HepG2 (cell line): ENCODE data around the gene CES2. TPM values are rescaled to one million over a fixed set of nuclear protein-coding genes. Genes with fewer than 3 reads are reported as not detected.

Experiments used
- ARNTL ChIP-seq: sonication (generic); formaldehyde crosslinking; IDR thresholded peaks from 2 replicates; pipeline ENCODE4 v1.4.0; 2020; ENCODE audit warnings: mild to moderate bottlenecking, missing genetic modification reagents
- DPF2 ChIP-seq: sonication (generic); formaldehyde crosslinking; IDR thresholded peaks from 2 replicates; pipeline ENCODE4 v1.4.0; 2020; ENCODE audit warnings: mild to moderate bottlenecking, low read depth, missing genetic modification reagents, borderline replicate concordance
- FOXA1 ChIP-seq, 2 experiments: fragments of 450-650 bp in 1 of 2; sonication (generic) in 1 of 2; formaldehyde crosslinking in 1 of 2; IDR thresholded peaks; 2 replicates each; pipeline versions ENCODE4 v1.4.0 to v1.6.1; 2016 to 2020; ENCODE audit warnings: missing genetic modification reagents in 1 of 2
- GATAD1 ChIP-seq: IDR thresholded peaks from 2 replicates; pipeline ENCODE4 v1.6.1; 2016; ENCODE audit warnings: missing genetic modification reagents, missing compliant biosample characterization
- GLI4 ChIP-seq: sonication (generic); formaldehyde crosslinking; IDR thresholded peaks from 2 replicates; pipeline ENCODE4 v1.5.1; 2020; ENCODE audit warnings: missing genetic modification reagents, mild to moderate bottlenecking, moderate library complexity, borderline replicate concordance
- KDM4B ChIP-seq: sonication (generic); formaldehyde crosslinking; IDR thresholded peaks from 2 replicates; pipeline ENCODE4 v1.4.0; 2020; ENCODE audit warnings: missing genetic modification reagents
- KLF11 ChIP-seq: IDR thresholded peaks from 2 replicates; pipeline ENCODE4 v1.6.1; 2016; ENCODE audit warnings: missing compliant biosample characterization
- KMT2B ChIP-seq: IDR thresholded peaks from 2 replicates; pipeline ENCODE4 v1.6.1; 2016; ENCODE audit warnings: missing genetic modification reagents, missing compliant biosample characterization
- MED13 ChIP-seq: sonication (generic); formaldehyde crosslinking; IDR thresholded peaks from 2 replicates; pipeline ENCODE4 v1.5.0; 2020; ENCODE audit warnings: missing genetic modification reagents
- MTA3 ChIP-seq: sonication (generic); formaldehyde crosslinking; IDR thresholded peaks from 2 replicates; pipeline ENCODE4 v1.4.0; 2020; ENCODE audit warnings: missing genetic modification reagents
- SMAD3 ChIP-seq: sonication (generic); formaldehyde crosslinking; IDR thresholded peaks from 2 replicates; pipeline ENCODE4 v1.4.0; 2020; ENCODE audit warnings: missing genetic modification reagents
- YEATS4 ChIP-seq: sonication (generic); formaldehyde crosslinking; IDR thresholded peaks from 2 replicates; pipeline ENCODE4 v1.4.0; 2020; ENCODE audit warnings: missing genetic modification reagents, borderline replicate concordance
- ZNF225 ChIP-seq: sonication (generic); formaldehyde crosslinking; IDR thresholded peaks from 2 replicates; pipeline ENCODE4 v1.4.0; 2020; ENCODE audit warnings: mild to moderate bottlenecking, missing genetic modification reagents
- ZNF234 ChIP-seq: sonication (generic); formaldehyde crosslinking; conservative IDR thresholded peaks from 2 replicates; pipeline ENCODE4 v1.5.1; 2020; ENCODE audit warnings: mild to moderate bottlenecking, missing genetic modification reagents
- ZNF337 ChIP-seq: sonication (generic); formaldehyde crosslinking; IDR thresholded peaks from 2 replicates; pipeline ENCODE4 v1.5.1; 2020; ENCODE audit warnings: missing genetic modification reagents, low read depth, mild to moderate bottlenecking, borderline replicate concordance
- ZNF569 ChIP-seq: sonication (generic); formaldehyde crosslinking; IDR thresholded peaks from 2 replicates; pipeline ENCODE4 v1.5.0; 2020; ENCODE audit warnings: mild to moderate bottlenecking, missing genetic modification reagents, moderate library complexity, borderline replicate concordance
- ZNF652 ChIP-seq: IDR thresholded peaks from 2 replicates; pipeline ENCODE4 v1.6.1; 2016; ENCODE audit warnings: low read depth, borderline replicate concordance
- ZNF761 ChIP-seq: sonication (generic); formaldehyde crosslinking; conservative IDR thresholded peaks from 2 replicates; pipeline ENCODE4 v1.4.0; 2020; ENCODE audit warnings: mild to moderate bottlenecking, missing genetic modification reagents
- ZNF878 ChIP-seq: sonication (generic); formaldehyde crosslinking; IDR thresholded peaks from 2 replicates; pipeline ENCODE4 v1.8.1; 2023; ENCODE audit warnings: mild to moderate bottlenecking, missing genetic modification reagents, moderate library complexity
- polyA plus RNA-seq, 8 experiments: library from polyadenylated mRNA; depleted of rRNA in 3 of 8; stranded (reverse) in 7 of 8; unstranded in 1 of 8; fragments of >200 nt; fragmentation: Illumina TruSeq in 4 of 8; extraction: Trizol in 4 of 8; gene quantifications; 2 replicates each; pipeline versions ENCODE4 v1.2.1 to v1.2.3, GENCODE V29; 2011 to 2016; ENCODE audit warnings: low read depth in 4 of 8, missing spikeins in 1 of 8, mixed read lengths in 1 of 8; ENCODE audit not compliant: insufficient read depth in 1 of 8
- total RNA-seq, 5 experiments: library from RNA; depleted of rRNA; stranded (reverse); fragments of >200 nt; fragmentation: Illumina TruSeq; extraction: Trizol; gene quantifications; 2 replicates each; pipeline ENCODE4 v1.2.3, GENCODE V29; 2016; ENCODE audit warnings: low read depth in 1 of 5
- TF ChIP-seq, protein P1 (sequence below): sonication (generic); formaldehyde crosslinking; IDR thresholded peaks from 2 replicates; pipeline ENCODE4 v1.8.0; 2022; ENCODE audit warnings: missing genetic modification reagents, mild to moderate bottlenecking, borderline replicate concordance
- TF ChIP-seq, protein P2 (sequence below): IDR thresholded peaks from 2 replicates; pipeline ENCODE4 v1.6.1; 2018; ENCODE audit warnings: missing genetic modification reagents
- TF ChIP-seq, protein P3 (sequence below): sonication (generic); formaldehyde crosslinking; IDR thresholded peaks from 2 replicates; pipeline ENCODE4 v1.9.0; 2021; ENCODE audit warnings: missing genetic modification reagents, mild to moderate bottlenecking, borderline replicate concordance
- TF ChIP-seq, protein P4 (sequence below): sonication (generic); formaldehyde crosslinking; IDR thresholded peaks from 2 replicates; pipeline ENCODE4 v1.4.0; 2020; ENCODE audit warnings: mild to moderate bottlenecking, missing genetic modification reagents
- TF ChIP-seq, protein P5 (sequence below): sonication (generic); formaldehyde crosslinking; conservative IDR thresholded peaks from 2 replicates; pipeline ENCODE4 v1.8.0; 2022; ENCODE audit warnings: missing genetic modification reagents

Gene CES2
- total and polyA plus RNA-seq, 2 of the 13 experiments (the other 11 are each of a cell fraction or from before 2014, with no cell fraction given): 50.6 to 63.8 TPM

DNA sequence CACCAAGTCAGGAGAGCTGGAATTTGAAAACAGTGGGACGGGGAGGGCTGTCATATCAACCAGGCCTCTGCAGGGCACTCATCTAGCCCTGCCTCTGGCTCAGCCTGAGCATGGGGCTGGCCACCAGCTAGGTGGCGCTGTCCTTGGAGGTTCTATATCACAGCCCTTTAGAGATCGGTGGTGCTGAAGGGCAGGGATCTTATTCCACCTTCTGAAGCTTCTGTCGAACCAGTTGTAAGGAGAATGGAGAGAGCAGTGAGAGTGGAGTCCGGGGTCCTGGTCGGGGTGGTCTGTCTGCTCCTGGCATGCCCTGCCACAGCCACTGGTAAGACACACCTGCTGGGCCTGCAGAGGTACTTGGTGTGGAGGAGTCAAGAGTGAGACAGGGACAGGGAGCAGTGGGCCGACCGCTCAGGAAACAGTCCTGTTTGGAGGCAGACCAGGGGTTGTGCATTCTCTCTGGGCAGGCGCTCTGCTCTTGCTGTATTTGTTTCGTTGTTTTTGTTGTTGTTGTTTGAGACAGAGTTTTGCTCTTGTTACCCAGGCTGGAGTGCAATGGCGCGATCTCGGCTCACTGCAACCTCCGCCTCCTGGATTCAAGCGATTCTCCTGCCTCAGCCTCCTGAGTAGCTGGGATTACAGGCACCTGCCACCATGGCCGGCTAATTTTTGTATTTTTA, 25.9 kb downstream of the CES2 start, which contains the start of gene CES3 (continued):
- peak; percentile 71; the same call in 1 of the 2 replicates for TF ChIP-seq YEATS4 (CRISPR knock-in tag)
- TF ChIP-seq, protein P1, sequence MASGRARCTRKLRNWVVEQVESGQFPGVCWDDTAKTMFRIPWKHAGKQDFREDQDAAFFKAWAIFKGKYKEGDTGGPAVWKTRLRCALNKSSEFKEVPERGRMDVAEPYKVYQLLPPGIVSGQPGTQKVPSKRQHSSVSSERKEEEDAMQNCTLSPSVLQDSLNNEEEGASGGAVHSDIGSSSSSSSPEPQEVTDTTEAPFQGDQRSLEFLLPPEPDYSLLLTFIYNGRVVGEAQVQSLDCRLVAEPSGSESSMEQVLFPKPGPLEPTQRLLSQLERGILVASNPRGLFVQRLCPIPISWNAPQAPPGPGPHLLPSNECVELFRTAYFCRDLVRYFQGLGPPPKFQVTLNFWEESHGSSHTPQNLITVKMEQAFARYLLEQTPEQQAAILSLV: peak; percentile 74
- 0 out of 2 replicates have a peak, but pooled peaks have one; percentile 39 for TF ChIP-seq GLI4 (CRISPR knock-in tag)
- 0 out of 2 replicates have a peak, but pooled peaks have one; percentile 36 for TF ChIP-seq DPF2 (CRISPR knock-in tag)
- TF ChIP-seq ZNF569: no peak
- TF ChIP-seq KDM4B (CRISPR knock-in tag): 0 out of 2 replicates have a peak, but pooled peaks have one; percentile 36
- TF ChIP-seq ZNF878: 0 out of 2 replicates have a peak, but pooled peaks have one; percentile 31
- TF ChIP-seq KMT2B: no peak
- TF ChIP-seq MED13 (CRISPR knock-in tag): no peak
- TF ChIP-seq ZNF234 (CRISPR knock-in tag): no peak
- TF ChIP-seq ZNF652 (CRISPR knock-in tag): no peak
- no peak for TF ChIP-seq KLF11 (CRISPR knock-in tag)
- no peak for TF ChIP-seq MTA3
- TF ChIP-seq, protein P2, sequence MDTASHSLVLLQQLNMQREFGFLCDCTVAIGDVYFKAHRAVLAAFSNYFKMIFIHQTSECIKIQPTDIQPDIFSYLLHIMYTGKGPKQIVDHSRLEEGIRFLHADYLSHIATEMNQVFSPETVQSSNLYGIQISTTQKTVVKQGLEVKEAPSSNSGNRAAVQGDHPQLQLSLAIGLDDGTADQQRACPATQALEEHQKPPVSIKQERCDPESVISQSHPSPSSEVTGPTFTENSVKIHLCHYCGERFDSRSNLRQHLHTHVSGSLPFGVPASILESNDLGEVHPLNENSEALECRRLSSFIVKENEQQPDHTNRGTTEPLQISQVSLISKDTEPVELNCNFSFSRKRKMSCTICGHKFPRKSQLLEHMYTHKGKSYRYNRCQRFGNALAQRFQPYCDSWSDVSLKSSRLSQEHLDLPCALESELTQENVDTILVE (CRISPR knock-in tag): 0 out of 2 replicates have a peak, but pooled peaks have one; percentile 20
- peak; percentile 42; the same call in 1 of the 2 replicates for TF ChIP-seq SMAD3 (CRISPR knock-in tag)
- peak; percentile 59; the same call in 1 of the 2 replicates for TF ChIP-seq ARNTL (CRISPR knock-in tag)
- TF ChIP-seq, protein P3, sequence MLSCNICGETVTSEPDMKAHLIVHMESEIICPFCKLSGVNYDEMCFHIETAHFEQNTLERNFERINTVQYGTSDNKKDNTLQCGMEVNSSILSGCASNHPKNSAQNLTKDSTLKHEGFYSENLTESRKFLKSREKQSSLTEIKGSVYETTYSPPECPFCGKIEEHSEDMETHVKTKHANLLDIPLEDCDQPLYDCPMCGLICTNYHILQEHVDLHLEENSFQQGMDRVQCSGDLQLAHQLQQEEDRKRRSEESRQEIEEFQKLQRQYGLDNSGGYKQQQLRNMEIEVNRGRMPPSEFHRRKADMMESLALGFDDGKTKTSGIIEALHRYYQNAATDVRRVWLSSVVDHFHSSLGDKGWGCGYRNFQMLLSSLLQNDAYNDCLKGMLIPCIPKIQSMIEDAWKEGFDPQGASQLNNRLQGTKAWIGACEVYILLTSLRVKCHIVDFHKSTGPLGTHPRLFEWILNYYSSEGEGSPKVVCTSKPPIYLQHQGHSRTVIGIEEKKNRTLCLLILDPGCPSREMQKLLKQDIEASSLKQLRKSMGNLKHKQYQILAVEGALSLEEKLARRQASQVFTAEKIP (CRISPR knock-in tag): no peak
- peak; percentile 81; the same call in 1 of the 2 replicates for TF ChIP-seq ZNF225 (CRISPR knock-in tag)
- TF ChIP-seq, protein P4, sequence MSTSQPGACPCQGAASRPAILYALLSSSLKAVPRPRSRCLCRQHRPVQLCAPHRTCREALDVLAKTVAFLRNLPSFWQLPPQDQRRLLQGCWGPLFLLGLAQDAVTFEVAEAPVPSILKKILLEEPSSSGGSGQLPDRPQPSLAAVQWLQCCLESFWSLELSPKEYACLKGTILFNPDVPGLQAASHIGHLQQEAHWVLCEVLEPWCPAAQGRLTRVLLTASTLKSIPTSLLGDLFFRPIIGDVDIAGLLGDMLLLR (CRISPR knock-in tag): no peak
- TF ChIP-seq FOXA1 (IDR thresholded peaks at IDR 0.05): no peak
- no peak for TF ChIP-seq FOXA1 (CRISPR knock-in tag; IDR thresholded peaks at IDR 0.05)
- peak; percentile 79 for TF ChIP-seq GATAD1 (CRISPR knock-in tag)
- TF ChIP-seq, protein P5, sequence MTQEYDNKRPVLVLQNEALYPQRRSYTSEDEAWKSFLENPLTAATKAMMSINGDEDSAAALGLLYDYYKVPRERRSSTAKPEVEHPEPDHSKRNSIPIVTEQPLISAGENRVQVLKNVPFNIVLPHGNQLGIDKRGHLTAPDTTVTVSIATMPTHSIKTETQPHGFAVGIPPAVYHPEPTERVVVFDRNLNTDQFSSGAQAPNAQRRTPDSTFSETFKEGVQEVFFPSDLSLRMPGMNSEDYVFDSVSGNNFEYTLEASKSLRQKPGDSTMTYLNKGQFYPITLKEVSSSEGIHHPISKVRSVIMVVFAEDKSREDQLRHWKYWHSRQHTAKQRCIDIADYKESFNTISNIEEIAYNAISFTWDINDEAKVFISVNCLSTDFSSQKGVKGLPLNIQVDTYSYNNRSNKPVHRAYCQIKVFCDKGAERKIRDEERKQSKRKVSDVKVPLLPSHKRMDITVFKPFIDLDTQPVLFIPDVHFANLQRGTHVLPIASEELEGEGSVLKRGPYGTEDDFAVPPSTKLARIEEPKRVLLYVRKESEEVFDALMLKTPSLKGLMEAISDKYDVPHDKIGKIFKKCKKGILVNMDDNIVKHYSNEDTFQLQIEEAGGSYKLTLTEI (CRISPR knock-in tag): no peak
- TF ChIP-seq ZNF337 (CRISPR knock-in tag): 0 out of 2 replicates have a peak, but pooled peaks have one; percentile 62
- TF ChIP-seq ZNF761: 0 out of 2 replicates have a peak, but pooled peaks have one; percentile 56
